Activated naive CD4-positive, alpha-beta T cell treated with anti-CD3 and anti-CD28 coated beads, Interleukin-2, amount 50 U/mL, for 72 hours (primary cell): ENCODE data around the gene ERG. TPM values are rescaled to one million over a fixed set of nuclear protein-coding genes. Genes with fewer than 3 reads are reported as not detected.
A peak's percentile ranks its signal among the peaks of the same experiment; 100 is the strongest.

ENCODE experiments used
- ATAC-seq, 2 donors: fragments of 150-1000 bp; cut with Tn5 transposase; 2 replicates each; pipeline ENCODE4 v1.10.0; 2021; ENCODE audit warnings: mild to moderate bottlenecking in 2 of 2, moderate library complexity in 2 of 2
- DNase-seq, 2 donors: peaks; one replicate each; pipeline ENCODE4 v3.0.0; 2021 to 2022; ENCODE audit warnings: low spot score in 2 of 2
- H3K27ac Mint-ChIP-seq, 2 donors: one replicate each; pipeline ENCODE4 v1.8.0; 2022; ENCODE audit warnings: mild to moderate bottlenecking in 2 of 2, mixed read lengths in 2 of 2
- H3K36me3 Mint-ChIP-seq, 2 donors: one replicate each; pipeline ENCODE4 v1.8.0; 2022; ENCODE audit warnings: mixed read lengths in 2 of 2
- H3K9me3 Mint-ChIP-seq, 2 donors: one replicate each; pipeline ENCODE4 v1.8.0; 2022; ENCODE audit warnings: mixed read lengths in 2 of 2
- total RNA-seq, 2 donors: library from RNA; stranded (reverse); gene quantifications; one replicate each; pipeline ENCODE4 v1.2.3, GENCODE V29; 2022

Gene ERG
- total RNA-seq, 2 donors from 2014 or later = not detected

GRCh38 chr21:38429011-38429410 is 69.3 kb downstream of the ERG start:
- Mint-ChIP-seq H3K27ac (no peak overlapping the region), H3K9me3 (no peaks in the 10 kb centered on the region), H3K36me3 (no peaks in the 10 kb centered on the region)
- DNase-seq (no peak), ATAC-seq (no peak)

- DNase-seq = no peak
- Mint-ChIP-seq H3K27ac (no peak overlapping the region), H3K9me3 (no peaks in the 10 kb centered on the region), H3K36me3 (no peaks in the 10 kb centered on the region)
- ATAC-seq = no peak
Observed at GRCh38 chr21:38428211-38428610, 70.1 kb downstream of the ERG start.

- Mint-ChIP-seq H3K36me3 (no peaks in the 10 kb centered on the region), H3K9me3 (no peaks in the 10 kb centered on the region), H3K27ac (peak overlapping the region in 1 of 2 donors; percentile 48)
- no peak for DNase-seq
- ATAC-seq = no peak
Observed at GRCh38 chr21:38424305-38425019, 73.8 kb downstream of the ERG start.

GRCh38 chr21:38422082-38422481 is 76.2 kb downstream of the ERG start:
- no peak for ATAC-seq
- Mint-ChIP-seq H3K27ac (no peak overlapping the region), H3K9me3 (no peaks in the 10 kb centered on the region), H3K36me3 (no peaks in the 10 kb centered on the region)
- DNase-seq = no peak

GRCh38 chr21:38420140-38420539 is 78.1 kb downstream of the ERG start:
- DNase-seq = no peak
- Mint-ChIP-seq H3K36me3 (no peaks in the 10 kb centered on the region), H3K27ac (no peak overlapping the region), H3K9me3 (no peaks in the 10 kb centered on the region)
- ATAC-seq = no peak

GRCh38 chr21:38417726-38418125 is 80.6 kb downstream of the ERG start:
- H3K36me3 Mint-ChIP-seq = no peaks in the 10 kb centered on the region
- H3K9me3 Mint-ChIP-seq = no peaks in the 10 kb centered on the region
- ATAC-seq = no peak
- H3K27ac Mint-ChIP-seq = no peak overlapping the region
- DNase-seq = no peak

GRCh38 chr21:38416791-38417190 is 81.5 kb downstream of the ERG start:
- DNase-seq (no peak), ATAC-seq (no peak)
- no peak overlapping the region for H3K27ac Mint-ChIP-seq
- no peaks in the 10 kb centered on the region for H3K36me3 Mint-ChIP-seq
- H3K9me3 Mint-ChIP-seq = no peaks in the 10 kb centered on the region

GRCh38 chr21:38413958-38414548 is 84.2 kb downstream of the ERG start:
- Mint-ChIP-seq H3K27ac (no peak overlapping the region), H3K9me3 (no peaks in the 10 kb centered on the region), H3K36me3 (no peaks in the 10 kb centered on the region)
- ATAC-seq (no peak), DNase-seq (no peak)

- ATAC-seq (no peak), DNase-seq (no peak)
- H3K36me3 Mint-ChIP-seq = no peaks in the 10 kb centered on the region
- no peaks in the 10 kb centered on the region for H3K9me3 Mint-ChIP-seq
- H3K27ac Mint-ChIP-seq = no peak overlapping the region
Observed at GRCh38 chr21:38410466-38410865, 87.8 kb downstream of the ERG start.

GRCh38 chr21:38409907-38410306 is 88.4 kb downstream of the ERG start:
- Mint-ChIP-seq H3K27ac (no peak overlapping the region), H3K9me3 (no peaks in the 10 kb centered on the region), H3K36me3 (no peaks in the 10 kb centered on the region)
- DNase-seq (no peak), ATAC-seq (no peak)

GRCh38 chr21:38404177-38404576 is 94.1 kb downstream of the ERG start:
- Mint-ChIP-seq H3K27ac (no peak overlapping the region), H3K9me3 (no peaks in the 10 kb centered on the region), H3K36me3 (no peaks in the 10 kb centered on the region)
- ATAC-seq (no peak), DNase-seq (no peak)

GRCh38 chr21:38402795-38403194 is 95.5 kb downstream of the ERG start:
- Mint-ChIP-seq H3K9me3 (no peaks in the 10 kb centered on the region), H3K27ac (no peak overlapping the region), H3K36me3 (no peaks in the 10 kb centered on the region)
- DNase-seq (no peak), ATAC-seq (no peak)

GRCh38 chr21:38402291-38402690 is 96.0 kb downstream of the ERG start:
- H3K27ac Mint-ChIP-seq = no peak overlapping the region
- H3K9me3 Mint-ChIP-seq = no peaks in the 10 kb centered on the region
- DNase-seq (no peak), ATAC-seq (no peak)
- no peaks in the 10 kb centered on the region for H3K36me3 Mint-ChIP-seq

GRCh38 chr21:38401191-38401926 is 96.9 kb downstream of the ERG start:
- ATAC-seq = no peak

GRCh38 chr21:38400195-38400919 is 97.9 kb downstream of the ERG start:
- Mint-ChIP-seq H3K9me3 (no peaks in the 10 kb centered on the region), H3K27ac (no peak overlapping the region), H3K36me3 (no peaks in the 10 kb centered on the region)
- ATAC-seq (no peak), DNase-seq (no peak)

More at GRCh38 chr21:38401191-38401926, 96.9 kb downstream of the ERG start:
- H3K36me3 Mint-ChIP-seq = no peaks in the 10 kb centered on the region
- DNase-seq = no peak
- no peak overlapping the region for H3K27ac Mint-ChIP-seq
- H3K9me3 Mint-ChIP-seq = no peaks in the 10 kb centered on the region

- no peak for DNase-seq
- no peak for ATAC-seq
- Mint-ChIP-seq H3K9me3 (no peaks in the 10 kb centered on the region), H3K27ac (no peak overlapping the region), H3K36me3 (no peaks in the 10 kb centered on the region)
Observed at GRCh38 chr21:38399103-38399502, 99.2 kb downstream of the ERG start.

GRCh38 chr21:38396325-38396724 is 102.0 kb downstream of the ERG start:
- Mint-ChIP-seq H3K27ac (no peak overlapping the region), H3K36me3 (no peaks in the 10 kb centered on the region), H3K9me3 (no peaks in the 10 kb centered on the region)
- DNase-seq (no peak), ATAC-seq (no peak)
